ENCODE data around the gene SLC39A2. TPM values are rescaled to one million over a fixed set of nuclear protein-coding genes. Genes with fewer than 3 reads are reported as not detected.

SLC39A2 gene, protein sequence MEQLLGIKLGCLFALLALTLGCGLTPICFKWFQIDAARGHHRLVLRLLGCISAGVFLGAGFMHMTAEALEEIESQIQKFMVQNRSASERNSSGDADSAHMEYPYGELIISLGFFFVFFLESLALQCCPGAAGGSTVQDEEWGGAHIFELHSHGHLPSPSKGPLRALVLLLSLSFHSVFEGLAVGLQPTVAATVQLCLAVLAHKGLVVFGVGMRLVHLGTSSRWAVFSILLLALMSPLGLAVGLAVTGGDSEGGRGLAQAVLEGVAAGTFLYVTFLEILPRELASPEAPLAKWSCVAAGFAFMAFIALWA
- total RNA-seq: 0.11 and 0.52 TPM in 2 replicates

DNA sequence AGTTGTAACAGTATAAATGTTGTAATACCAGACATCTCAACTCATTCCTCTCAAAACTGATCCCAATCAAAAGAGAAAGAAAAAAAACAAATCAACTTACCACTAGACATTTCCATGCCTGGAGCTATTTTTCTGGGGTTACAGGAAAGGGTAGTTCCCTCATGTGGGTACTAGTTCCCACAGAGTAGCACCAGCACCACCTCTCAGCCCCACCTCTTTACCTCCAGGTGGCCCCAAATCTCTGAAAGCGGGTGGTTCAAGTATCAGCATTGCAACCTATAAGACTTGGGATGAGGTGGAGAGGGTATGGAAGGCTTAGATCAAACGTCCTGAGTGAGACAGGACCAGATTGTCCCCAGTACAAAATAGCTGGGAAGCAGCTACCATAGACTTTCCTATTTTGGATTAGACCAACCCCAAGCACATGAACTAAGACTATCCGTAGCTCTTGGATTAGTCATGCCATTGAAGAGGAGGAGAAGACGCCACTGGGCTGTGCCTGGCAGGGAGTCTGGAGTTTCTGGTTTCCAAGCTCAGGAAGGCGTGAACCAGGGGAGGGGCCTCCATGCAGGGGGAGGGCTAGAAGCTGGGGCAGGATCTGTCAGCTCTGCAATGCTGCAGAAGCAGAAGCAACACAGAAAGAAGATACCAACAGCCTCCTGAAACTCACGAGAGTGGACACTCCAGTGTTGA lies at the start of gene SLC39A2:
Gene SLC39A2, plus strand, starts transcription at position 620 of the 693 bp plus-strand sequence. CDS start 154 bp downstream, outside the sequence.

DNA sequence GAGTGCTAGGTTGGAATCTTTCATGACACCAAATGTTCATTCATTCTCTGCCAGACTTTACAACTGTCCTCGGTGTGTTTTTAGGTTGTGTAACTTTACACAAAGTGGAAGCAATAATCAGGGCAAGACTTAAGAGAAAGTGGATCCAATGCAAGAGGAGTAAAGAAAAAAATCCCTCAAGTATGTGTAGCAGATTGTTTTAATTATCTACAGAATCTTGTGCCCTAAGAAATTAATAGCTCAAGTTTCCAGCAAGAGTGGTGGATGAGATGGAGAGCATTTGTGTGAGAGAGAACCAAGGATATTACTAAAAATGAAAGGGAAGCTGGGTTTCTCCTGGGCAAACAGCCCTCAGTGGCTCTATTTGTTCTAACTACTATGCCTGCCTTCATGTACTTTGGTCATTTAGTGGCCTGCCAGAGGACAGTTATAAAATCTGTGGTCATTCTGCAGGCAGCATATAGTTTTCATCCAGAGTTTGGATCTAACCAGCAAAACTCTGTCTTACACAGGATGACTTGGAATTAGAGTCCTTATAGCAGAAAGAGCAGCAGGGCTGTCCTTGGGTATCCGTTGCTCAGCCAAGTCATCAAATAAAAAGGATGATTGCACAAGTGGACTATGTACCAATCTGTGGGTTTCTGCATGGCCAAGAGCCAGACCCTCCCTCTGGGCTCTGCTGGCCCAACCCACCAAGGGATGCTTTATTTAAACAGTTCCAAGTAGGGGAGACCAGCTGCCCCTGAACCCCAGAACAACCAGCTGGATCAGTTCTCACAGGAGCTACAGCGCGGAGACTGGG lies 44.2 kb upstream of the SLC39A2 start, which contains the start of gene RNASE2:
Gene RNASE2, plus strand, starts transcription at position 752 of the 802 bp plus-strand sequence. CDS start 285 bp downstream, outside the sequence.

DNA sequence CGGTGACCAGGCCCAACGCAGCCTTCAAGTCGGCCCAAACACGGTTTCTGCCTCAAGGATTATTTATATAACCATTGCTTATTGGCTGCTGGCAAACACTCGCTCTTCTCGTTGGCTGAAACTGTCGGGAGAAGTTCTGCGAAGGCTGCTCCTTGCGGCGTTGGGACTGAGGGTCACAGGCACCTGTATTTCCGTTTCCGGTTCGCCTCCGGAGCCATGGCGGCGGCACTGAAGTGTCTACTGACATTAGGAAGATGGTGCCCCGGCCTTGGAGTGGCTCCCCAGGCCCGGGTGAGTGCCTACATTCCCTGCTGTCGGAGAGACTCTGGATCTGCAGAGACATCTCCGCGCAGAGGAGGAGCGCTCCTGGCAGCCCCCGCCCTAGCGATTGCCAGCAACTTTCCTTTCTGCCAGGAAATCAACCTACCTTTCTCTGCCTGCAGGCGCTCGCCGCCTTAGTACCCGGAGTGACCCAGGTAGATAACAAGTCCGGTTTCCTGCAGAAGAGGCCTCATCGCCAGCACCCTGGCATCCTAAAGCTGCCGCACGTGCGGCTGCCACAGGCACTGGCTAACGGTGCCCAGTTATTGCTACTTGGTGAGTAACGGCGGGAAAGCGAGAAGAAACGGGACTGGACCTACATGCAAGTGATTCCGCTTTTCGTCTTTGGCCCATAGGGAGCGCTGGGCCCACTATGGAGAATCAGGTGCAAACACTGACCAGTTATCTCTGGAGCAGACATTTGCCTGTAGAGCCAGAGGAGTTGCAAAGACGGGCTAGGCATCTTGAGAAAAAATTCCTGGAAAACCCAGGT lies 9.1 kb upstream of the SLC39A2 start, which contains the start of gene METTL17:
Gene METTL17, plus strand, starts transcription at position 194 of the 814 bp plus-strand sequence. Its CDS starts 23 bp downstream, at position 217.

DNA sequence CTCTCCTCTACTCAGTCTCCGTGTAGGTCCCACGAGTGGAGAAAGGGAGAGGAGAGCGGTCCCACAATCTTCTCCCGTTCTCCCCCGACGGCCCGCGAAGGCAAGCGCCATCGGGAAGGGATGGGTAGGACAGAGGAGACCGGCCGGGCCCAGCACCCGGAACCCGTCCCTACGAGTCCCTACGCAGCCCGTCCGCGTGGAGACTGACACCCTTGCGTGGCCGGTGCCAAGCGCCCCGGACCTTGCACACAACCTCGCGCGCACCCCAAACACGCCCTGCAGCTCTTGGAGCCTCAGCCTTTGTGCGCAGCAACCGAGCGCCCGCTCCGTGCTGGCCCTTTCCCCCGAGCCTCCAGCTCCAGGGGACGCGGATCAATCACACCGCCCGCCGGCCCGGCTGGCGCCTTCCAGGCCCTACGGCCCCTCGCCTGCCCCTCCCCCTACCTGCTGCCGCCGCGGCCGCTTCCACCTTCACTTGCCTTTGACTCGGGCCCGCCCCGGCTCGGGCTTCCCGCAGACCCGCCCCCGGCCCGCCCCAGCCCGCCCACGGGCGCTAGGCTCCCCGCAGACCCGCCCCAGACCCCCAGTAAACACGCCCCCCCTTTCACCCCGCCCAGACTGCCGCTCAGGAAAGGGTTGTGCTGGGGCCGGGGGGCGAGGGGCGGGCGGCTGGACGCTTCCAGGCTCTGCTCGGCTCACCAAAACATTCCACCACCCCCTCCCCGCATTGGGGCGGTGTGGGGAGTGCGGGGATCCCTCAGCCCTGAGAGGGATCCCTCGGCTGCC lies 25.7 kb downstream of the SLC39A2 start, which contains the start of gene NDRG2:
Gene NDRG2, minus strand, starts transcription at position 477 of the 786 bp plus-strand sequence. CDS start 1,746 bp downstream, outside the sequence.

DNA sequence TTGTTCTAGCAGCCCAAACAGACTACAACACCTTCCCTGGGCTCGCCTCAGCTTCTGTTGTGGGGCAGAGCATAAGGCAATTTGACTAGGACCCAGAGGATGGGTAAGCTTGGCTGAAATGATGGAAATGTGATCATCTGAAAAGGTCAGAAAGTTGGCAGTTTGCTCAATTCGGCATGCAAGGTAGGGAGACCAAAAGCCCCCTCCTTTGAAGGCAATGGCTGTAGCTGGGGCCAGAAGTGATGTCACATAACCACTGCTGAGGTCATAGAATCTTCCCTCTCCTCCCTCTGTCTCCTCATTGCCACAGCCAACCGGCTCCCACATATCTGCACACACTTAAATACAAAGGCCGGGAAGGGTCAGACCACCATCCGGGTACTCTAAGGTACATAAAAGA lies 30.8 kb downstream of the SLC39A2 start, which contains the start of gene TPPP2:
Gene TPPP2, plus strand, starts transcription at position 301 of the 400 bp plus-strand sequence. CDS start 365 bp downstream, outside the sequence.

DNA sequence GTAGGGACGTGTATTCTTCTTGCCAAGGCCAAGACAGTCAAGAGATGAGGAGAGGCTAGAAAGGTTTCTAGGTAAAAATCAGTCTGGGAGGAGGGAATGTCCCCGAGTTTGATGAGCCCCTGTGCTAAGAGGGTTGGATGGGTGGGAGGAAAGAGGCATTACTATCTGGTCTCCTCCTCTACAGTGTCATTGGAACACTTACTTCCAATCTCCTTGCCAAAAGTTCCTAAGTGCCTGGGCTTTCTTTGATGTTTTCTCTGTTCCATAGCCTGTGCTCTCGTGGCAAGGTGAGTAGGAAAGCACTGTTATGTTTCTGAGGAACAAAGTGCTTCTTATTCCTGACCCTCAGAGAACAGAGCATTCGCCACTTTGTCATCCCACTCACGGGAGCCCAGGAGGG lies 35.6 kb downstream of the SLC39A2 start, which contains the start of gene RNASE13:
Gene RNASE13, minus strand, starts transcription at position 101 of the 400 bp plus-strand sequence. CDS start 519 bp downstream, outside the sequence.

DNA sequence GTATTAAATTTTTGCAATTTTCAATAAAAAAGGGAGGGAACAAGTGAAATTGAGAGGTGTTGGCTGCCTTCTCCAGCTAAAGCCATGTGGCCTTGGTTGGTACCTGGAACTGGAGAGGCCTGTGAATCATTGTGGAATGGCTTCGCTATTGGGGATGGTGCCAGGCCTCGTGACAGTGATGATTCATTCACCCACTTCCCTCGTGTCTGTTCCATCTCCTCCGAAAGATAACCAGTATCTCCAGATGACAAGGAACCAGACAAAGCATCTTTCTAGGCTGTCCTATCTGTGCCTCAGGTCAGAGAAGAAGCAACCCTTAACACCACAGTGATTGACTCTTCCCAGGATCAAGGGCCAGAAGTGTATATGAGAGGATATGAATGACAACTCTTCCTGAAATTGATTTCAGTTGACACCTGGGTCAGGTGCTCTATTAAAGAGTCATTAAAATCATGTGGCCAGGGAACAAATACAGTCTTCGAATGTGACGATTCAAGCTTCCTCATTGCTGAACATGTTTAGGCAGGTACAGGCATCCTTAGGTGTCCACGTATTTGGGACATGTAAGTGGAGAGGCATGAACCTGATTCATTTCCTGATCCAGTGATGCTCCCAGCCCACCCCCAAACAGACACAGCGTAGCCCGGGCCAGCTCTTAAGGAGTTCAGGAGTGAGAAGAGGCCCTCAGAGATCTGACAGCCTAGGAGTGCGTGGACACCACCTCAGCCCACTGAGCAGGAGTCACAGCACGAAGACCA lies 42.8 kb downstream of the SLC39A2 start, which contains the start of gene RNASE7:
Gene RNASE7, plus strand, starts transcription at position 687 of the 758 bp plus-strand sequence. CDS start 631 bp downstream, outside the sequence.

Small RNA genes within 50 kb of the gene (small RNA-seq; reads per million reads assigned to genes)
- not detected for gene RN7SL189P

Other genes starting within 250 kb of the SLC39A2 start
- not detected in 2 replicates for gene EDDM3B, start 230.9 kb upstream of the SLC39A2 start, total RNA-seq
- gene RNASE6, start 218.0 kb upstream of the SLC39A2 start, total RNA-seq: not detected in 2 replicates
- 1.1 TPM in 1 of 2 replicates, not detected in the other for gene RNASE1, start 196.4 kb upstream of the SLC39A2 start, total RNA-seq
- not detected in 2 replicates for gene RNASE3, start 107.9 kb upstream of the SLC39A2 start, total RNA-seq
- not detected in 2 replicates for gene RNASE2, start 43.8 kb upstream of the SLC39A2 start, total RNA-seq
- 37.6 and 43.8 TPM in 2 replicates for gene METTL17, start 9.3 kb upstream of the SLC39A2 start, total RNA-seq
- 0.22 and 1.7 TPM in 2 replicates for gene NDRG2, start 25.8 kb downstream of the SLC39A2 start, total RNA-seq
- gene TPPP2, start 30.9 kb downstream of the SLC39A2 start, total RNA-seq: not detected in 2 replicates
- not detected in 2 replicates for gene RNASE13, start 35.5 kb downstream of the SLC39A2 start, total RNA-seq
- not detected in 2 replicates for gene RNASE7, start 43.1 kb downstream of the SLC39A2 start, total RNA-seq
- gene RNASE8, start 58.5 kb downstream of the SLC39A2 start, total RNA-seq: not detected in 2 replicates
- 30.7 and 41.3 TPM in 2 replicates for gene ARHGEF40, start 71.0 kb downstream of the SLC39A2 start, total RNA-seq
- gene ZNF219, start 99.4 kb downstream of the SLC39A2 start, total RNA-seq: 9.2 and 10.5 TPM in 2 replicates
- gene TMEM253, start 101.8 kb downstream of the SLC39A2 start, total RNA-seq: 0.32 TPM in 1 of 2 replicates, not detected in the other
- gene OR5AU1, start 156.8 kb downstream of the SLC39A2 start, total RNA-seq: not detected in 2 replicates